HEK293 (cell line): Measurements from ENCODE around the gene LRRN4.

Experiments
- CTCF ChIA-PET: fragments of 350-600 bp; formaldehyde crosslinking; extraction: SDS; loops from one replicate; lab custom pipeline; 2021; ENCODE audit warnings: antibody characterized with exemption; lab: Yijun Ruan, JAX
- POLR2A ChIA-PET: fragments of 300-600 bp; formaldehyde crosslinking; extraction: SDS; loops from one replicate; lab custom pipeline; 2020; ENCODE audit warnings: antibody characterized with exemption, inconsistent platforms; lab: Yijun Ruan, JAX
- H3K27ac ChIP-seq: fragments of 200-500 bp; sonication (Bioruptor generic); 2 replicates; pipeline ENCODE4 v1.5.1; 2014; ENCODE audit warnings: low read depth, low read length, control low read depth, inconsistent platforms; ENCODE audit errors: extremely low read depth
- H3K36me3 ChIP-seq, 2 experiments: fragments of 200-500 bp in 1 of 2; sonication (Bioruptor generic) in 1 of 2; 1 replicate in 1 of 2; 2 replicates in 1 of 2; pipeline ENCODE4 v1.5.1; 2014 to 2017; ENCODE audit warnings: inconsistent platforms in 2 of 2, low read length in 2 of 2; ENCODE audit not compliant: control insufficient read depth in 2 of 2, insufficient read depth in 1 of 2
- H3K4me1 ChIP-seq: fragments of 200-500 bp; sonication (Bioruptor generic); 2 replicates; pipeline ENCODE4 v1.5.1; 2014; ENCODE audit warnings: mild to moderate bottlenecking, low read length, inconsistent platforms; ENCODE audit not compliant: control insufficient read depth, insufficient read depth
- H3K4me3 ChIP-seq: 2 replicates; pipeline ENCODE4 v1.5.1; 2011; ENCODE audit warnings: low read depth, mild to moderate bottlenecking, control low read depth, low read length, moderate library complexity
- H3K9me3 ChIP-seq: fragments of 200-500 bp; sonication (Bioruptor generic); 2 replicates; pipeline ENCODE4 v1.5.1; 2014; ENCODE audit warnings: low read depth, low read length, inconsistent platforms; ENCODE audit not compliant: control insufficient read depth, insufficient read depth
- HOXC10 ChIP-seq: sonication (generic); formaldehyde crosslinking; IDR thresholded peaks from 2 replicates; pipeline ENCODE4 v1.8.1; 2023; ENCODE audit warnings: mild to moderate bottlenecking, missing genetic modification reagents
- OVOL3 ChIP-seq: fragments of 450-650 bp; formaldehyde crosslinking; IDR thresholded peaks from 2 replicates; pipeline ENCODE4 v1.5.1; 2016; ENCODE audit warnings: missing biosample characterization, missing genetic modification characterization
- ZBTB1 ChIP-seq: fragments of 450-650 bp; formaldehyde crosslinking; IDR thresholded peaks from 2 replicates; pipeline ENCODE4 v1.5.1; 2016; ENCODE audit warnings: missing biosample characterization, missing genetic modification characterization
- ZNF146 ChIP-seq: fragments of 450-650 bp; formaldehyde crosslinking; IDR thresholded peaks from 2 replicates; pipeline ENCODE4 v1.5.1; 2016; ENCODE audit warnings: missing biosample characterization, missing genetic modification characterization
- ZNF175 ChIP-seq: fragments of 450-650 bp; formaldehyde crosslinking; IDR thresholded peaks from 2 replicates; pipeline ENCODE4 v1.5.1; 2016; ENCODE audit warnings: missing biosample characterization, missing genetic modification characterization
- ZNF223 ChIP-seq: fragments of 450-650 bp; formaldehyde crosslinking; IDR thresholded peaks from 2 replicates; pipeline ENCODE4 v1.5.1; 2016; ENCODE audit warnings: missing biosample characterization, missing genetic modification characterization
- ZNF341 ChIP-seq: fragments of 450-650 bp; formaldehyde crosslinking; IDR thresholded peaks from 2 replicates; pipeline ENCODE4; 2016; ENCODE audit warnings: low read depth, missing biosample characterization, missing genetic modification characterization
- ZNF423 ChIP-seq: fragments of 450-650 bp; formaldehyde crosslinking; IDR thresholded peaks from 2 replicates; pipeline ENCODE4 v1.5.1; 2016; ENCODE audit warnings: missing biosample characterization, missing genetic modification characterization
- ZNF558 ChIP-seq: fragments of 450-650 bp; formaldehyde crosslinking; IDR thresholded peaks from 2 replicates; pipeline ENCODE4 v1.5.1; 2016; ENCODE audit warnings: missing biosample characterization, missing genetic modification characterization
- ZNF677 ChIP-seq: fragments of 450-650 bp; IDR thresholded peaks from 2 replicates; pipeline ENCODE4 v1.5.0; 2018; ENCODE audit warnings: missing biosample characterization, mild to moderate bottlenecking, missing genetic modification characterization, moderate library complexity
- ZNF76 ChIP-seq: fragments of 450-650 bp; formaldehyde crosslinking; IDR thresholded peaks from 2 replicates; pipeline ENCODE4; 2016; ENCODE audit warnings: low read depth, missing biosample characterization, missing genetic modification characterization, borderline replicate concordance
- ZNF843 ChIP-seq: fragments of 450-650 bp; formaldehyde crosslinking; IDR thresholded peaks from 2 replicates; pipeline ENCODE4 v1.5.1; 2016; ENCODE audit warnings: missing biosample characterization, missing genetic modification characterization
- TF ChIP-seq, protein P1 (sequence below): fragments of 450-650 bp; formaldehyde crosslinking; optimal IDR thresholded peaks from 2 replicates; pipeline ENCODE3; 2016; ENCODE audit warnings: missing biosample characterization, mild to moderate bottlenecking, missing genetic modification characterization
- TF ChIP-seq, protein P2 (sequence below): fragments of 450-650 bp; formaldehyde crosslinking; conservative IDR thresholded peaks from 2 replicates; pipeline ENCODE4 v1.5.1; 2016; ENCODE audit warnings: low read depth, missing biosample characterization, missing genetic modification characterization
- TF ChIP-seq, protein P3 (sequence below): fragments of 450-650 bp; formaldehyde crosslinking; IDR thresholded peaks from 2 replicates; pipeline ENCODE4 v1.5.1; 2016; ENCODE audit warnings: missing biosample characterization, missing genetic modification characterization
- TF ChIP-seq, protein P4 (sequence below): fragments of 450-650 bp; formaldehyde crosslinking; IDR thresholded peaks from 2 replicates; pipeline ENCODE4 v1.5.1; 2016; ENCODE audit warnings: missing biosample characterization, missing genetic modification characterization
- TF ChIP-seq, protein P5 (sequence below): sonication (generic); formaldehyde crosslinking; IDR thresholded peaks from 2 replicates; pipeline ENCODE4 v1.8.1; 2022; ENCODE audit warnings: mild to moderate bottlenecking, moderate library complexity, missing genetic modification reagents

Gene LRRN4

DNA sequence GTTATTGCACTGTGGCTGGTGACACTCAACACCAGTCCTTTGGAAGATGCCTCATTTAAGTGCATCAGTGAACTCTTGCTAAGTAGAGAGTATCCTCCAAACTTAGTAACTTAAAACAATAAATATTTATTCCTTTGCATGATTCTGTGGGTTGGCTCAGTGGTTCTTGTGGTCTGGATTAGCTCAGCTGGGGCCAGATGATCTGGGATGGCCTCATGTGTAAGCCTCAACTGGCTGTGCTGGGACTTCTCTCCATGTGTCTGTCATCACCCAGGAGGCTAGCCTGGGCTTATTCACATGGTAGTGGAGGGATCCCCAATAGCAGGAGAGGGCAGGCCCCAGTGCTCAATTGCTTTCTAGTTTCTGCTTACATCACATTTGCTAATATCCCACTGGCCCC, 8.3 kb downstream of the LRRN4 start:
- Histone ChIP-seq H3K4me3 (no peak overlapping the region), H3K27ac (no peak overlapping the region), H3K4me1 (no peaks in the 10 kb centered on the region), H3K9me3 (no peaks in the 10 kb centered on the region), H3K36me3 (peaks cover 0 to 19% of the 10 kb centered on the region in 2 experiments; a peak in 1 of 3 replicates)
- CTCF ChIA-PET: no interaction called here
- POLR2A ChIA-PET: no interaction called here
- TF ChIP-seq ZNF341: no peak
- TF ChIP-seq, protein P1, sequence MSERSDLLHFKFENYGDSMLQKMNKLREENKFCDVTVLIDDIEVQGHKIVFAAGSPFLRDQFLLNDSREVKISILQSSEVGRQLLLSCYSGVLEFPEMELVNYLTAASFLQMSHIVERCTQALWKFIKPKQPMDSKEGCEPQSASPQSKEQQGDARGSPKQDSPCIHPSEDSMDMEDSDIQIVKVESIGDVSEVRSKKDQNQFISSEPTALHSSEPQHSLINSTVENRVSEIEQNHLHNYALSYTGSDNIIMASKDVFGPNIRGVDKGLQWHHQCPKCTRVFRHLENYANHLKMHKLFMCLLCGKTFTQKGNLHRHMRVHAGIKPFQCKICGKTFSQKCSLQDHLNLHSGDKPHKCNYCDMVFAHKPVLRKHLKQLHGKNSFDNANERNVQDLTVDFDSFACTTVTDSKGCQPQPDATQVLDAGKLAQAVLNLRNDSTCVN: no peak
- TF ChIP-seq, protein P2, sequence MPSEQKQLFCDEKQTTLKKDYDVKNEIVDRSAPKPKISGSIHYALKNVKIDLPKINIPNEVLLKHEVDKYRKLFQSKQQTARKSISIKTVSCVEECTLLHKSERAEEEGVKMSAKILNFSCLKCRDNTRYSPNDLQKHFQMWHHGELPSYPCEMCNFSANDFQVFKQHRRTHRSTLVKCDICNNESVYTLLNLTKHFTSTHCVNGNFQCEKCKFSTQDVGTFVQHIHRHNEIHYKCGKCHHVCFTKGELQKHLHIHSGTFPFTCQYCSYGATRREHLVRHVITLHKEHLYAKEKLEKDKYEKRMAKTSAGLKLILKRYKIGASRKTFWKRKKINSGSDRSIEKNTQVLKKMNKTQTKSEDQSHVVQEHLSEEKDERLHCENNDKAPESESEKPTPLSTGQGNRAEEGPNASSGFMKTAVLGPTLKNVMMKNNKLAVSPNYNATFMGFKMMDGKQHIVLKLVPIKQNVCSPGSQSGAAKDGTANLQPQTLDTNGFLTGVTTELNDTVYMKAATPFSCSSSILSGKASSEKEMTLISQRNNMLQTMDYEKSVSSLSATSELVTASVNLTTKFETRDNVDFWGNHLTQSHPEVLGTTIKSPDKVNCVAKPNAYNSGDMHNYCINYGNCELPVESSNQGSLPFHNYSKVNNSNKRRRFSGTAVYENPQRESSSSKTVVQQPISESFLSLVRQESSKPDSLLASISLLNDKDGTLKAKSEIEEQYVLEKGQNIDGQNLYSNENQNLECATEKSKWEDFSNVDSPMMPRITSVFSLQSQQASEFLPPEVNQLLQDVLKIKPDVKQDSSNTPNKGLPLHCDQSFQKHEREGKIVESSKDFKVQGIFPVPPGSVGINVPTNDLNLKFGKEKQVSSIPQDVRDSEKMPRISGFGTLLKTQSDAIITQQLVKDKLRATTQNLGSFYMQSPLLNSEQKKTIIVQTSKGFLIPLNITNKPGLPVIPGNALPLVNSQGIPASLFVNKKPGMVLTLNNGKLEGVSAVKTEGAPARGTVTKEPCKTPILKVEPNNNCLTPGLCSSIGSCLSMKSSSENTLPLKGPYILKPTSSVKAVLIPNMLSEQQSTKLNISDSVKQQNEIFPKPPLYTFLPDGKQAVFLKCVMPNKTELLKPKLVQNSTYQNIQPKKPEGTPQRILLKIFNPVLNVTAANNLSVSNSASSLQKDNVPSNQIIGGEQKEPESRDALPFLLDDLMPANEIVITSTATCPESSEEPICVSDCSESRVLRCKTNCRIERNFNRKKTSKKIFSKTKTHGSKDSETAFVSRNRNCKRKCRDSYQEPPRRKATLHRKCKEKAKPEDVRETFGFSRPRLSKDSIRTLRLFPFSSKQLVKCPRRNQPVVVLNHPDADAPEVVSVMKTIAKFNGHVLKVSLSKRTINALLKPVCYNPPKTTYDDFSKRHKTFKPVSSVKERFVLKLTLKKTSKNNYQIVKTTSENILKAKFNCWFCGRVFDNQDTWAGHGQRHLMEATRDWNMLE (tag by site-specific recombination): no peak
- no peak for TF ChIP-seq ZNF76 (tag by site-specific recombination)
- no peak for TF ChIP-seq ZNF843 (tag by site-specific recombination)
- no peak for TF ChIP-seq ZNF677
- no peak for TF ChIP-seq ZBTB1 (tag by site-specific recombination)
- TF ChIP-seq, protein P3, sequence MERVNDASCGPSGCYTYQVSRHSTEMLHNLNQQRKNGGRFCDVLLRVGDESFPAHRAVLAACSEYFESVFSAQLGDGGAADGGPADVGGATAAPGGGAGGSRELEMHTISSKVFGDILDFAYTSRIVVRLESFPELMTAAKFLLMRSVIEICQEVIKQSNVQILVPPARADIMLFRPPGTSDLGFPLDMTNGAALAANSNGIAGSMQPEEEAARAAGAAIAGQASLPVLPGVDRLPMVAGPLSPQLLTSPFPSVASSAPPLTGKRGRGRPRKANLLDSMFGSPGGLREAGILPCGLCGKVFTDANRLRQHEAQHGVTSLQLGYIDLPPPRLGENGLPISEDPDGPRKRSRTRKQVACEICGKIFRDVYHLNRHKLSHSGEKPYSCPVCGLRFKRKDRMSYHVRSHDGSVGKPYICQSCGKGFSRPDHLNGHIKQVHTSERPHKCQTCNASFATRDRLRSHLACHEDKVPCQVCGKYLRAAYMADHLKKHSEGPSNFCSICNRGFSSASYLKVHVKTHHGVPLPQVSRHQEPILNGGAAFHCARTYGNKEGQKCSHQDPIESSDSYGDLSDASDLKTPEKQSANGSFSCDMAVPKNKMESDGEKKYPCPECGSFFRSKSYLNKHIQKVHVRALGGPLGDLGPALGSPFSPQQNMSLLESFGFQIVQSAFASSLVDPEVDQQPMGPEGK: no peak

DNA sequence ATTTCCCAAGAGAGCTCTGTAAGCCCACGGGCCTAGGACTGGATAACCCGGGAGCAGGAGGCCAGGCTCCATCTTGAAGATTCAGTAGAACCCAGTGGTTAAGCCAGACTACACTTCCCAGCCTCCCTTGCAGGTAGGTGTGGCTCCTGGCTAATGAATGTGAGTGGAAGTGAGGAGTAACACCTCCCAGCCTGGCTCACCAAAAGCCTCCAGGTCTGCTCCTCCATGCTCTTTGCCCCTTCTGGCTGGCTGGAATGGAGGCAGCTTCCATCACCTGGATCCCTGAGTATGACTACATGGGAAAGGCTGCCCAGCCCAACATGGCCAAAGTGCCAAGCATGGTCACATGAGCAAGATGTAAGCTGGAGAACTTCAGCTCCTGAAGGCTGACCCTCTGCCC, 9.7 kb downstream of the LRRN4 start:
- TF ChIP-seq, protein P4, sequence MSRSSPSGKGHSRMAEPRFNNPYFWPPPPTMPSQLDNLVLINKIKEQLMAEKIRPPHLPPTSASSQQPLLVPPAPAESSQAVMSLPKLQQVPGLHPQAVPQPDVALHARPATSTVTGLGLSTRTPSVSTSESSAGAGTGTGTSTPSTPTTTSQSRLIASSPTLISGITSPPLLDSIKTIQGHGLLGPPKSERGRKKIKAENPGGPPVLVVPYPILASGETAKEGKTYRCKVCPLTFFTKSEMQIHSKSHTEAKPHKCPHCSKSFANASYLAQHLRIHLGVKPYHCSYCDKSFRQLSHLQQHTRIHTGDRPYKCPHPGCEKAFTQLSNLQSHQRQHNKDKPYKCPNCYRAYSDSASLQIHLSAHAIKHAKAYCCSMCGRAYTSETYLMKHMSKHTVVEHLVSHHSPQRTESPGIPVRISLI (tag by site-specific recombination): no peak
- TF ChIP-seq ZNF558 (no peak), HOXC10 (CRISPR knock-in tag) (no peak), ZNF175 (tag by site-specific recombination) (no peak), ZNF146 (tag by site-specific recombination) (no peak), ZNF423 (tag by site-specific recombination) (no peak), ZNF223 (tag by site-specific recombination) (no peak), OVOL3 (tag by site-specific recombination) (no peak)
- TF ChIP-seq, protein P3: no peak
- TF ChIP-seq, protein P5, sequence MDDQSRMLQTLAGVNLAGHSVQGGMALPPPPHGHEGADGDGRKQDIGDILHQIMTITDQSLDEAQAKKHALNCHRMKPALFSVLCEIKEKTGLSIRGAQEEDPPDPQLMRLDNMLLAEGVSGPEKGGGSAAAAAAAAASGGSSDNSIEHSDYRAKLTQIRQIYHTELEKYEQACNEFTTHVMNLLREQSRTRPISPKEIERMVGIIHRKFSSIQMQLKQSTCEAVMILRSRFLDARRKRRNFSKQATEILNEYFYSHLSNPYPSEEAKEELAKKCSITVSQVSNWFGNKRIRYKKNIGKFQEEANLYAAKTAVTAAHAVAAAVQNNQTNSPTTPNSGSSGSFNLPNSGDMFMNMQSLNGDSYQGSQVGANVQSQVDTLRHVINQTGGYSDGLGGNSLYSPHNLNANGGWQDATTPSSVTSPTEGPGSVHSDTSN (CRISPR knock-in tag): no peak
- ChIA-PET CTCF (no interaction called here), POLR2A (no interaction called here)
- Histone ChIP-seq H3K4me1 (no peaks in the 10 kb centered on the region), H3K9me3 (no peaks in the 10 kb centered on the region), H3K36me3 (peaks cover 0 to 33% of the 10 kb centered on the region in 2 experiments; a peak in 1 of 3 replicates), H3K27ac (no peak overlapping the region), H3K4me3 (no peak overlapping the region)
